T-helper 9 cell (primary cell): ENCODE results near the gene PLA2G7.
"Not testable (repeated sequence)": the region's sequence is repeated elsewhere in the genome, so short reads cannot be mapped to it uniquely, and the experiment has no call there.

Source experiments
- DNase-seq: peaks from one replicate; pipeline ENCODE4 v3.0.0-alpha.2; 2020

Gene PLA2G7

DNA sequence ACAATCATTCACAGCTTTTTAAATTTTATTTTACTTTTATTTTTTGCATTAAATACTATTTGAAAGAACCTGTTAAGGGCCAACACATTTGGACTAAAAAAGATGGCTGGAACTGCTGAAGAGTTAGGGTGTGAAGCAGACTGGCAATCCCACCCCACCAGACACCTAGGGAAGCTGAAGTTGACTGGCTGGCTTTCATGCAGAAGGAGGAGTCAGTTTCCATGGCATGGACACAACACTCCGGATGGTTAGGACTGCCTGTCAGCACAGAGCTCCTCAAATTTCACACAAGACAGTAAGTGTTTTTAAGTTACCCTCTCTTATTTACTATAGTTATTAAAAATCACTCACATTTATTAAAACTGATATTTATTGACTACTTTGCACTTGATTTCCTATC, 11.5 kb upstream of the PLA2G7 start, which contains the start of gene ANKRD66:
TSS of gene ANKRD66 (plus strand) at position 238 of the 400 bp plus-strand sequence. CDS start 5,016 bp downstream, outside the sequence.
- no peak for DNase-seq

DNA sequence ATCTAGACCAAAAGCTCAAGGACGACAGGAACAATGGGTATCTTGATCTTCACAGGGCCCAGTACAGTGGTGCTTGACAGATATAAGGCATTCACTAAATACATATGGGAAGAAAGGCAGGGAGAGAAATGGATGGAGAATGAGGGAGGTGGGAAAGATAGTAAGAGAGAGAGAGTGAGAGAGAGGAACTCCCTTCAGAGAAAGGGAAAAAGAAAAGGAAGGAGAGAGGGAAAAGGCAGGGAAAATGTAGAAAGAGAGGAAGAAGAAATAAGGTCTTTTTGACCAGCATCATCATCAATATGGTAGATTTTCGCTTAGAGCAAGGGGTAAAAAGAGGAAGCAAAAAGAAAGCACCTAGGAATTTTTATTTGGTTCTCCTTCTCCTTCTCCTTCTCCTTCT, 10.8 kb upstream of the PLA2G7 start:
- DNase-seq: no peak

DNA sequence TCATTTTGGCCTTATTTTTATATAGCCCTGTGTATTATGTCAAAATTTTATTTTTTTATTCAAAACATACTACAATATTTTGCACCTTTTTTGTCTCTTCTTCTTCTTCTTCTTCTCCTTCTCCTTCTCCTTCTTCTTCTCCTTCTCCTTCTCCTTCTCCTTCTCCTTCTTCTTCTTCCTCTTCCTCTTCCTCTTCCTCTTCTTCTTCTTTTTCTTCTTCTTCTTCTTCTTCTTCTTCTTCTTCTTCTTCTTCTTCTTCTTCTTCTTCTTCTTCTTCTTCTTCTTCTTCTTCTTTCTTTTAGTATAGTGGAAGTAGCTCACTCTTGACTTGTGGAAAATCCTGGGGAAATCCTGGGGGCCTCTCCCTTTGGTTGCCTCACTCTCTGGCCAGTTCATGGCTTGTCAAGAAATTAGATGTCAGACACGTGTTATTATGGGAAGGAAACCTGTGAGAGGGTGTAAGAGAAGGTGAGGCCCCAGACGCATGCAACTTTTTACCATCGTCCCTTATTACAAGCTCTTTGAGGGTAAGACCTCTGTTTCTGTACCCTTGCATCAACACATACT, 9.1 kb upstream of the PLA2G7 start:
- not testable (repeated sequence) for DNase-seq

DNA sequence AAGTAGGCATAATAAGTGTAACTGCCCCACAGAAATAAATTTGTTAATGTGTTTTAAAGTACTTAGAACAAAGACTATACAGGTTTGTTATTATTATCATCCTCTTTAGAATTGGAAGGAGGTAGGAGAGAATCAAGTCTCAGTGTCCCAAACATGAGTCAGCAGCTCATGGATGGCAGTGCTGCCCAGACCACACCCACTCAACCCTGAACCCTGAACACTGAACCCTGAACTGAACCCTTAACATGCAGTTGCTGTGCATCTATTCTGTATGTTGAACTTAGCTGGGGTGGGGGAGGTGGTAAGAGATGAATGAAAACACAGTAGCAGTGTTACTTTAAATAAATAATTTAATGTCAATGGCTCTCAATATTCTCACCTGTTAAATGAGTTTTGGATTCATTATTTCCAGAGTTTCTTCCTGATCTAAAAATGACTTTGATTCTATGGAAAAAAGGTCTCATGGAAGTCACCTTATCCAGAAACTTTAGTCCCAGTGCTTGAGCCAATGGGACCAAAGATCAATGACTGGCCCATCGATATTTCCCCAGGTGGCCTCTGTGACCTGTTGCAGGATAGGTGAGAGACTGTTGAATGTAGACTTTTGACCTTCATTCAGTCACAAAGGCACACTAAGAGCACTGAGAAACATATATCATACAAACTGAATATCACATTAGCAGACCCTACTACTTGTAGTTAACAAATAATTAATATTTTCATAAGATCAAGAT, 8.4 kb upstream of the PLA2G7 start:
- no peak for DNase-seq

DNA sequence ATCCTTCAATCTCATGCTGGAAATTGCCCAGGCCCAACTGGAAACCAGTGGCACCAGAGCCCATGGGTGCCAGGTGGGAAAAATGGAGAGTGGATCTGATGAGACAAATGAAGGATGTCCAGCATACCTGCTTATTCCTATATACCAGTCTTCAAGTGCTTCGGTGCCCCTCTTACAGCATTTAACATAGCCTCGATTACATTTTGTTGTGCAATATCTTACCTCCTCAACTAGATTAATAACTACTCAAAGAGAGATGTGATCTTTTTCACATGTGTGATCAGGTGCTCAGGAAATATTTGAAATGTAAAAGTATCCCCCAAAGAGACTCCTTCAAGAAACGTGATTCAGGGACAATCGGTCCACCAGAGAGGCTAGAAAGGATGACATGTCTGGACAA, 6.7 kb upstream of the PLA2G7 start:
- DNase-seq: no peak

DNA sequence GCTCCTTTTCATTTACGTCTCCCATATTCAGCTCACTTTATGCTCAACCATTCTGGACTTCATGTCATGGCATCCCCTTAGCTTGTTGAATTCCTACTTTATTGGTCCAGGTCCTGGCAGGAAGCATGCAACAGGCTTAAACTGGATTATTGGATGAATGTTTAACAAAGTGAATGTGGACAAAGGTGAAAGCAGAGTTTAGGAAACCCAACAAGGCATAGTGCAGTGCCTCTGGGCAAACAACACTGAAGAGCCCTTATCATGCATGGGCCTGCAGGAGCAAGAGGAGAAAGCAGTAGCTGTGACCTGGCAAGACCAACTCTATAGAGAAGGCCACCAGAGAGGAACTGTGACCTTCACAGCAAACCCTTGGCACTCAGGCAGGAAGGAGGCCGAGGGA, 6.3 kb upstream of the PLA2G7 start:
- no peak for DNase-seq

DNA sequence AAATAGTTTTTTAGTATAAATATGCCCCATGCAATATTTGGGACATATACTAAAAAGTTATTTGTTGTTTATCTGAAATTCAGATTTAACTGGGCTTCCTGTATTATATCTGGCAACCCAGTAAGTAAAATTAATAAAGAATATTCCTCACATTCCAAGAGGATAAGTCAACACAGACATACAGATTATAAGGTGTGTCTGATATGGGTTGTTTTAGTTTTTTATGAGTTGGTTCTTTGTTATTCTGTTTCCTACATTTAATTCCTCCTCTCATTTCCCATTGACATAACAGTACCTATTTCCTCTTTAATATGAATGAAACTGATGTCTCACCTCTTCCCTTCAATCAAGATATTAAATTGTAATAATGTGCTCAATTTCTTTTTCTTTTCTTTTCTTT, 1.7 kb upstream of the PLA2G7 start:
- DNase-seq: no peak

DNA sequence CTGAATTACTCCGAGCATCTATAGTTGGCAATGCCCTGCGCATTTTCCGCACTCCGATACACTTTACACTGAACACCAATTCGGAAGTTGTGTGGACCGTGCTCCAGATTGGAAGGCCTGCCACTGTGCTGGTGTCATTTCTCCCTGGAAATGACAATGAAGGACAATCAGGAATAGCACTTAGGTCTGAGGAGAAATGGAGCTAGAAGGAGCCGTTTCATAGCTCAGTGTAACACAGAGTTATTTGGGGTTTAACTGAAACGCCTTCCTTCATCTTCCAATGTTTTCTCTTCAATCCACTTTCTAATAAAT, 501 bp upstream of the PLA2G7 start:
- no peak for DNase-seq

DNA sequence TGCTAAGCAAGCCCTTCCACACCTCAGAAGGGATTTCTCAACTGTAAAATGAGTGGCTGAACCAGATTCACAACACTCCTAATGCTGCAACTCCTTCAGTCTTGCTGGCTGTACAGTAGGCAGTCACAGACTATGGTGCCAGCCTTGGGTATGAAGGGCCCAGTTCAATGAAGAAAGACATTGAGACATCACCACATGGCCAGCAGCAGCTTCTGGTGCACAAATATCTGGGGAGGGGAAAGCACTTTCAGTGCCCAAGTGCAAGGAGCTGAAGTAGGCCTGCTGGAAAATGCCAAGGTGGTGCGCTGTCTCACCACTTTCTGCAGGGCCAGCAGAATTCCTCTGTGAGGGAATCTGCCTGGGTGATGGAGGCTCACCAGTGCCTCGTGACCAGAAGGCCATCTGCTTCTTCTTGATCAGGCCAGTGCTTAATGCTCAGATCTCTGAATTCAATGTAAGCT, 1.8 kb downstream of the PLA2G7 start:
- no peak for DNase-seq

DNA sequence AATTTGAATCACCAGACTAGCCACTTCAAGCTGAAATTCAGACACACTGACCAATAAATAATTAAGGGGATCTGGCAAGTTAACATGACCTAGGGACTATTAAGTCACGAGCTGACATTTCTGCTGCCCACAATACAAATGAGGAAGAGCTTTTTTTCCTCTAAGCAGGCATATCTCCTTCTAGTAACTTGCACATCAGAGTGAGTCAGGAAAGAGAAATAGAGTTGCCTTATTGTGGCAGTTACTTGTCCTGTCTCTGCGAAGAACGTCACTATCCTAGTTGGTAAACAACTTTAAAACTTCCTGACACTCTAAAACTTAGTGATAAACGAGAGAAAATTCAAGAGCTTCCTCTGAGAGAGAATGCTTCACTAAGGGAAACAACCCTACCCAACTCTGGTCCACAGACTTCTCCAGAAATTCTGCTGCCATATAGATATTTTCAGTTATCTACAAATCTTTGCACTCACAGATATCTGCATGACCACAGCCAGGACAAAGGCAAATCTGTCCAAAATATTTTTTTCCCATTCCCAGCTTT, 4.2 kb downstream of the PLA2G7 start:
- no peak for DNase-seq

DNA sequence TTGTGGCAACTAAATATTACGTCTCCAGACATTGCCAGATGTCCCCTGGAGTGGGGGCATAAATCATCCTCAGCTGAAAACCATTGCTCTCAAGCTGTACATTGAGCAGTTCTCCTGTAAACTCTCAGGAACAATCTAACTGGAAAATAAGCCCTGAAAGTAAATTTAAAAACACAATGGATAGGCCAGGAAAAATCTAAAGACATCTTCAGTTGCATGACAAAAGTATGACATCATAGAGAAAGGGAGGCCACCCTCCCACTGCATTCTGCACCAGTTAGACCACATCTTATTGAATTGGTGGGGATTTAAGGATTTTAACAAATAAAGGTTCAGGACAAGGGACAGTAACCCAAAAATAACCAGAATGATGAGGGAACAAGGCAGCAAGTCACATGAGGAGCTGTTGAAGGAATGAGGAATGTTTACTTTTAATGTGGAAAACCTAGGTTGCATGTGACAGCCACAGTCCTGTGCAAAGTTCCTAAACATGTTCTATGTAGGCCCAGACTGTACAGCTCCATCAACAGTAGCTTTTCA, 5.3 kb downstream of the PLA2G7 start:
- no peak for DNase-seq

DNA sequence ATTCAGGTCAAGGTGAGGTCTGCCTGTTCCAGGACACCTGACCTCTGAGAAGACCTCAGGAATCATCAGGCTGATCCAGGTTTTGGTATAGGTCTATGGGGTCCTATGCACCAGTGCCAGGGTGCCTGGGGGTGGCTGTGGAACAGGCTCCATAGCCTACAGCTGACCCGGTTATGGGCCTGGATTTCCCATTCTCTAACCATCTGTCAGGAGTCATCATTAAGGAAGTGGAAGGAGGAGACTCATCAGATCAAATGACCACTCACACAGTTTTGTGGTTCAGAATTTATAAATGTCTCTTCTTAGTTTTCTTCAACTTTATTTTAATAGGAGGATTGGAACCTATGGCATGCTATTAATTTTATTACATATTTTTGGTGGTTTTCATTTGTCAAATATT, 14.8 kb downstream of the PLA2G7 start:
- no peak for DNase-seq

DNA sequence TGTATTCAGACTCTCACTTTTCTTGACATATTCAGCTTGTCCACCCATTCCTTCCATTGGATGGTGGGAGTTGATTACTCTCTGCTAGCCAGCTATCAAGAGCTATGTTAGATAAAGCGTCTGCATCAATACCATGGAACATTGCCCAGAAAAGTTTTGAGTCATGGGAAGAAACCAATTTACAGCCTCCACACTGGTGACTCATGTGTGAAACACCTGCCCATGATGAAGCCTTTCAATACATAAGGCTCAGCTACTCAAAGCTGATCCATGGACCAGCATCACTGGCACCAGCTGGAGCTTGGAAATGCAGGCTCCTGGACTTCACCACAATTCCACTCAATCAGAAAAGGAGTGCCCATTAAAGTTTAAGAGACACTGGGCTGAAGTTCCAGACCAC, 16.1 kb downstream of the PLA2G7 start:
- no peak for DNase-seq

DNA sequence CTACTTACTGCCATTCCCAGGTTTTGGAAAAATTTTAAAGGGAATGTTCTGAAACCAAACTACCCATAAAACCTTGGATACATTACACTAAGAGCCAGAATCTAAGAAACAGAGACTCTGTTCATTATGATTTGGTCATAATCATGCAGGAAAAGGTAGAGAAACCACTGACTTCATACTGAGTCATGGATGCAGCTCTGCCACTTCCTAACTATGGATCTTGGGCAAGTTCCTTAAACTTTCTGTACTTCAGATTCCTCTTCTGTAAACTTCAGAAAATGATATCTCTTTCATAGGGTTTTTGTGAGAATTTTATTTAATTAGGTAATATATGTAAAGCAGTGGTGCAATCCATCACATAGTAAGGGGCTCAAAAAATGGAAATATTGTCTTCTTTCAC, 20.0 kb downstream of the PLA2G7 start:
- no peak for DNase-seq

DNA sequence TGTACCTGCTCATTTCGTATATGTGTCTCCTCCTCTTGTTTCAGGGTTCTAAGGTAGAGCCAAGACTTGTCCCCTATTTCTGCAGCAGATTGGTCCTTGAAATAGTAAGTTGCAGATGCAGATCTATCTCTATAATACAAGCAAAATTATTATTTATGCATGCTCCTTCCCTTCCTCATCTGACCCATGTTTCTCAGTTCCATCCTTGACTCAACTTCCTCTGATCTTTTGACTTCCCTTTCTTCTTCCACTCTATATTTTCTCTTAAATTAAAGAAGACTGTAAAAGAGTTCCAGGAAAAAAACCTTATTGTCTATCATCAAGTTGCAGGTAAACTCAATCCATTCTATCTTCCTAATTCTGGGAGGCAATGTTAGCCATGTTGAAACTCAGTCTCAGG, 23.7 kb downstream of the PLA2G7 start:
- DNase-seq: no peak

DNA sequence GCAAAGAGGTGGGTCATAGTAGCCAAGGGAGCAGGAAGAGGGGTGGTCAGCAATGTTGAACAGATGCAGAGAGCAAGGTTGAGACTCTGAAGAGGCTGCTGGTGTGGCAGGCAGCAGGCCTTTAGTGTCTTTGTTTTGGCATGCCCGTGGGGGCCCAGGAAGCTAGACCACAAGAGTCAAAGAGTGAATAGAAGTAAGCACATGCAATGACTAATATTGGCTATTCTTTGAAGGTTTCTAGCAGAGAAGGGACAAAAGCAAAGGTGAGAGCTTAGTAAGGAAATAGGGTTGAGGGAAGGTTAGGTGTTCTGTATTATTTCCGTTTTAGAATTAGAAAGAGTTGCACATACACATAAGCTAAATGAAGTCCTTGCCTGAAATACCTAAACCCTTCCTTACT, 28.7 kb downstream of the PLA2G7 start:
- no peak for DNase-seq

DNA sequence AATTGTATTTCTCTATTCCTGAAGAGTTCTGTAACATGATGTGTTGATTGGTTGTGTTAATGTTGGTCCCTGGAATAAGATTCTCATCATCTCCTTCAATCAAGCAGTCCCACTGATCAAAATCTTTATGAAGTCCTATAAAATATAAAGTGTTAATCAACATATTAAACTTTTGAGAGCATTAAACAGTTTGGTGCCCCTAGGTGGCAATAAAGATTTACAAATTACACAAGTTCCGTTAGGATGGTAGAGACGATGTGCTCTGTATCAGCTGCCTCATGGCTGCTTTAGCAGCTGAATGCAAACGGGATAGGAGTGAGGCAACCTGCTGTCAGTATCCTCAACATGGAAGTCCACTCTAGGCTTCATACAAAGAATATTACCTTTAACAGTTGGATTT, 30.6 kb downstream of the PLA2G7 start:
- no peak for DNase-seq

DNA sequence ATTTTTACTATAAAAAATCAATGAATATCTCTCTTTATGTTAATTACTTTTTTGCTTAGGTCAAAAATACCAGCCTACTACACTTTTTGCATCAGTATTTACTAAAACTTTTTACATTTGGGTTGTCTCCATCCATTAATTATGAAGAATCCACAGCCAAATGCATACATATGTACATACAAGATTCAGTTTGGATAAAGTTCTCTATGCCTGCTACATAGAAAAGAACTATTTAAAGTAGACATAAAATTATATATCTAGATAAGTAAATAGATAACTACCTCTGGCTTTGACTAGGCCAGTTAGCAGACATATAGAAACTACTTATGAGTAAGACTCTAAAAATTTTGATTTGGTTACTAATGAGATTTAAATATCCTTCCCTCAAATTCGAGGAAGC, 35.2 kb downstream of the PLA2G7 start:
- DNase-seq: no peak

DNA sequence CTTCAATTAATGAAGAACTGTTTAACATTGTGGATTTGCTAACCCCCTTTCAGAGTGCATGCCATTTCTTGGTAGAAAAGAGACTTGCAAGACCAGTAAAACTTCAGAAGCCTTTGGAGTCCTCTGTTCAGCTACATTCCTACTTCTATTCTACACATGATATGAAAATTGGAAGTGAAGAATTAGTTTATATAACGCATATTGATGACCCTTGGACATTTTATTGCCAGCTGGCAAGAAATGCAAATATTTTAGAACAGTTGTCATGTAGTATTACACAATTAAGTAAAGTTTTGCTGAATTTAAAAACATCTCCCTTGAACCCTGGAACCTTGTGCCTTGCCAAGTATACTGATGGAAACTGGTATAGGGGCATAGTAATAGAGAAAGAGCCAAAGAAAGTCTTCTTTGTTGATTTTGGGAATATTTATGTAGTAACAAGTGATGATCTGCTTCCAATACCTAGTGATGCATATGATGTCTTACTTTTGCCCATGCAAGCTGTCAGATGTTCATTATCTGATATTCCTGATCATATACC, 44.2 kb downstream of the PLA2G7 start:
- DNase-seq: no peak

DNA sequence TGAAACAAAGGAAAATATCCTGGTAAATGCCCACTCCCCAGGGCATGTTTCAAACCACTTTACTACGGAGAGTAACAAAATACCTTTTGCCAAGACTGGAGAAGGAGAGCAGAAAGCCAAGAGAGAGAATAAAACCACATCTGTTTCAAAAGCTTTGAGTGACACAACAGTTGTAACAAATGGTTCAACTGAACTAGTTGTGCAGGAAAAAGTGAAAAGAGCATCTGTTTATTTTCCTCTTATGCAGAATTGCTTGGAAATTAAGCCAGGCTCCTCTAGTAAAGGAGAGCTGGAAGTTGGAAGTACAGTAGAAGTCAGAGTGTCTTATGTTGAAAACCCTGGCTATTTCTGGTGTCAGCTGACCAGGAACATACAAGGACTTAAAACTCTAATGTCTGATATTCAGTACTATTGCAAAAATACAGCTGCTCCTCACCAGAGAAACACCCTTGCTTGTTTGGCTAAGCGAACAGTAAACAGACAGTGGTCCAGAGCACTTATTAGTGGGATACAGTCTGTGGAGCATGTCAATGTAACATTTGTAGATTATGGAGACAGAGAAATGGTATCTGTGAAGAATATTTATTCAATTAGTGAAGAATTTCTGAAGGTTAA, 44.9 kb downstream of the PLA2G7 start:
- DNase-seq: no peak

DNA sequence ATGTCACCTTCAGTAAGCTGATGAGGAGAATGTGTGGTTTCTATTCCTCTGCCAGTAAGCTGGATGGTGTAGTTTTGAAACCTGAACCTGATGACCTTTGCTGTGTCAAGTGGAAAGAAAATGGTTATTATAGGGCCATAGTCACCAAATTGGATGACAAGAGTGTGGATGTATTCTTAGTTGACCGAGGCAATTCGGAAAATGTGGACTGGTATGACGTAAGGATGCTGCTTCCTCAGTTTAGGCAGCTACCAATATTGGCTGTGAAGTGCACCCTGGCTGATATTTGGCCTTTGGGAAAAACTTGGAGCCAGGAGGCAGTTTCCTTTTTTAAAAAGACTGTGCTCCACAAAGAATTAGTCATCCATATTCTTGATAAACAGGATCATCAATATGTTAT, 45.5 kb downstream of the PLA2G7 start:
- DNase-seq: no peak

DNA sequence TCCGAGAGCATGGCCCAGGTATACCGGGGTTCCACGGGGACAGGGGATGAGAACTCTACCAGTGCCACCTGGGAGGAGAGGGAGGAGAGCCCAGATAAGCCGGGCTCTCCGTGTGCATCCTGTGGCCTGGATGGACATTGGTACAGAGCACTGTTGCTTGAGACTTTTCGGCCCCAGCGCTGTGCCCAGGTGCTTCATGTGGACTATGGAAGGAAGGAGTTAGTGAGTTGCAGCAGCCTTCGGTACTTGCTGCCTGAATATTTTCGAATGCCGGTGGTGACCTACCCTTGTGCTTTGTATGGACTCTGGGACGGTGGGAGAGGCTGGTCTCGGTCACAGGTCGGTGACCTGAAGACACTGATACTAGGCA, 46.2 kb downstream of the PLA2G7 start:
- no peak for DNase-seq

DNA sequence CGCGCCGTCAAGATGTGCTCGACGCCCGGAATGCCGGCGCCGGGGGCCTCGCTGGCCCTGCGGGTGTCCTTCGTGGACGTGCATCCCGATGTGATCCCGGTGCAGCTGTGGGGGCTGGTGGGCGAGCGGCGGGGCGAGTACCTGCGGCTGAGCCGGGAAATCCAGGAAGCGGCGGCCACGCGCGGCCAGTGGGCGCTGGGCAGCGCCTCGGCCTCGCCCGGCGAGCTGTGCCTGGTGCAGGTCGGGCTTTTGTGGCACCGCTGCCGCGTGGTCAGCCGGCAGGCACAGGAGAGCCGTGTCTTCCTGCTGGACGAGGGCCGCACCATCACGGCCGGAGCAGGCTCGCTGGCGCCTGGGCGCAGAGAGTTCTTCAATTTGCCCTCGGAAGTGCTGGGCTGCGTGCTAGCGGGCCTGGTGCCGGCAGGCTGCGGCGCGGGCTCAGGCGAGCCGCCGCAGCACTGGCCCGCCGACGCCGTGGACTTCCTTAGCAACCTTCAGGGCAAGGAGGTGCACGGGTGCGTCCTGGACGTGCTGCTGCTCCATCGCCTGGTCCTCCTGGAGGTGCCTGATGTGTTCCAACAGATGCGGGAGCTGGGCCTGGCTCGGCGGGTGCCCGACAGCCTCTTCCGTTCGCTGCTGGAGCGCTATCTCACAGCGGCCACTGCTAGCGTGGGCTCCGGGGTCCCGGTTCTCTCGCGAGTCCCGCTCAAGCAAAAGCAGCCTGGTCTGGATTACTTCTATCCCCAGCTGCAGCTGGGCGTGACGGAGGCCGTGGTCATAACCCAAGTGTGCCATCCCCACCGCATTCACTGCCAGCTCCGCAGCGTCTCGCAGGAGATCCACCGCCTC, 46.8 kb downstream of the PLA2G7 start:
- no peak for DNase-seq
